Measurements from ENCODE around the gene G6PC2. TPM values are rescaled to one million over a fixed set of nuclear protein-coding genes. Genes with fewer than 3 reads are reported as not detected.

The G6PC2 gene
- total and polyA plus RNA-seq, 10 of the 15 experiments (the other 5 are each of a cell fraction or from before 2014, with no cell fraction given) = not detected

GRCh38 chr2:168926621-168927386 is 25.7 kb downstream of the G6PC2 start:
- in situ Hi-C loops (cut with MboI) (no loop called here), intact Hi-C loops (cut with micrococcal nuclease; ENCODE audit: unreplicated experiment) (no loop called here)
- Histone ChIP-seq H3K79me2 (ENCODE audit: control insufficient read depth, insufficient read depth, low read length) (no peaks in the 10 kb centered on the region), H3K27ac (ENCODE audit: control insufficient read depth, insufficient read depth) (no peak overlapping the region), H3K9ac (ENCODE audit: control insufficient read depth, insufficient read depth, low read length) (no peak overlapping the region), H2AFZ (ENCODE audit: control insufficient read depth, low read depth, low read length) (no peak overlapping the region), H3K4me2 (ENCODE audit: control insufficient read depth, insufficient read depth) (no peak overlapping the region), H3K4me1 (ENCODE audit: control insufficient read depth, insufficient read depth, low read length) (no peaks in the 10 kb centered on the region), H4K20me1 (ENCODE audit: control insufficient read depth, insufficient read depth) (no peaks in the 10 kb centered on the region), H3K36me3 (ENCODE audit: control insufficient read depth in 2 of 2, insufficient read depth in 2 of 2, low read length in 1 of 2) (no peaks in the 10 kb centered on the region), H3K27me3 (replicated peaks in 1 of 2; ENCODE audit: control insufficient read depth in 2 of 2, insufficient read depth in 2 of 2, low read length in 1 of 2) (peaks cover 1 to 2% of the 10 kb centered on the region in 2 experiments; a peak in 3 of 4 replicates), H3K4me3 (no peak overlapping the region), H3K9me3 (replicated peaks; ENCODE audit: control insufficient read depth, insufficient read depth, low read length) (no peaks in the 10 kb centered on the region)
- ChIA-PET CTCF (no interaction called here), POLR2A (no interaction called here), SMC1A (ENCODE audit: uncharacterized antibody, unreplicated experiment) (no interaction called here), RAD21 (ENCODE audit: unreplicated experiment) (no interaction called here)
- TF ChIP-seq, protein P1, sequence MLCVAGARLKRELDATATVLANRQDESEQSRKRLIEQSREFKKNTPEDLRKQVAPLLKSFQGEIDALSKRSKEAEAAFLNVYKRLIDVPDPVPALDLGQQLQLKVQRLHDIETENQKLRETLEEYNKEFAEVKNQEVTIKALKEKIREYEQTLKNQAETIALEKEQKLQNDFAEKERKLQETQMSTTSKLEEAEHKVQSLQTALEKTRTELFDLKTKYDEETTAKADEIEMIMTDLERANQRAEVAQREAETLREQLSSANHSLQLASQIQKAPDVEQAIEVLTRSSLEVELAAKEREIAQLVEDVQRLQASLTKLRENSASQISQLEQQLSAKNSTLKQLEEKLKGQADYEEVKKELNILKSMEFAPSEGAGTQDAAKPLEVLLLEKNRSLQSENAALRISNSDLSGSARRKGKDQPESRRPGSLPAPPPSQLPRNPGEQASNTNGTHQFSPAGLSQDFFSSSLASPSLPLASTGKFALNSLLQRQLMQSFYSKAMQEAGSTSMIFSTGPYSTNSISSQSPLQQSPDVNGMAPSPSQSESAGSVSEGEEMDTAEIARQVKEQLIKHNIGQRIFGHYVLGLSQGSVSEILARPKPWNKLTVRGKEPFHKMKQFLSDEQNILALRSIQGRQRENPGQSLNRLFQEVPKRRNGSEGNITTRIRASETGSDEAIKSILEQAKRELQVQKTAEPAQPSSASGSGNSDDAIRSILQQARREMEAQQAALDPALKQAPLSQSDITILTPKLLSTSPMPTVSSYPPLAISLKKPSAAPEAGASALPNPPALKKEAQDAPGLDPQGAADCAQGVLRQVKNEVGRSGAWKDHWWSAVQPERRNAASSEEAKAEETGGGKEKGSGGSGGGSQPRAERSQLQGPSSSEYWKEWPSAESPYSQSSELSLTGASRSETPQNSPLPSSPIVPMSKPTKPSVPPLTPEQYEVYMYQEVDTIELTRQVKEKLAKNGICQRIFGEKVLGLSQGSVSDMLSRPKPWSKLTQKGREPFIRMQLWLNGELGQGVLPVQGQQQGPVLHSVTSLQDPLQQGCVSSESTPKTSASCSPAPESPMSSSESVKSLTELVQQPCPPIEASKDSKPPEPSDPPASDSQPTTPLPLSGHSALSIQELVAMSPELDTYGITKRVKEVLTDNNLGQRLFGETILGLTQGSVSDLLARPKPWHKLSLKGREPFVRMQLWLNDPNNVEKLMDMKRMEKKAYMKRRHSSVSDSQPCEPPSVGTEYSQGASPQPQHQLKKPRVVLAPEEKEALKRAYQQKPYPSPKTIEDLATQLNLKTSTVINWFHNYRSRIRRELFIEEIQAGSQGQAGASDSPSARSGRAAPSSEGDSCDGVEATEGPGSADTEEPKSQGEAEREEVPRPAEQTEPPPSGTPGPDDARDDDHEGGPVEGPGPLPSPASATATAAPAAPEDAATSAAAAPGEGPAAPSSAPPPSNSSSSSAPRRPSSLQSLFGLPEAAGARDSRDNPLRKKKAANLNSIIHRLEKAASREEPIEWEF (IDR thresholded peaks at IDR 0.05; ENCODE audit: insufficient replicate concordance, low read depth, low read length) = no peak
- TF ChIP-seq MEF2B (IDR thresholded peaks at IDR 0.05; ENCODE audit: partially characterized antibody, poor library complexity, severe bottlenecking) = no peak
- no TSS peak for BruUV-seq (replicated peaks)
- FAIRE-seq (no peak), DNase-seq (ENCODE audit: low read depth, low spot score) (no peak), ATAC-seq (no peak)
- WGBS (ENCODE audit: insufficient coverage, insufficient replicate concordance, low lambda C conversion rate, missing lambda C conversion rate) = 29% methylated on average over 3 of the region's 3 CpGs
